ENCODE results near the gene SLC35C1. TPM values are rescaled to one million over a fixed set of nuclear protein-coding genes. Genes with fewer than 3 reads are reported as not detected.

SLC35C1 gene
- total RNA-seq, 4 donors from 2014 or later = 11.2 to 15.8 (median 14.0) TPM

GRCh38 chr11:45771193-45771565 lies 33.8 kb upstream of the SLC35C1 start:
- Histone ChIP-seq H3K27ac (peak overlapping the region in 2 of 3 donors; percentile 42 to 61), H3K4me3 (replicated peaks in 1 of 3) (peak overlapping the region; percentile 12 to 36 (median 30)), H3K9me3 (no peaks in the 10 kb centered on the region), H3K36me3 (no peaks in the 10 kb centered on the region), H3K4me1 (peaks cover 0 to 9% of the 10 kb centered on the region in 2 donors), H3K27me3 (no peaks in the 10 kb centered on the region)
- DNase-seq = peak; percentile 60 to 70
- intact Hi-C loops (cut with DNase I) = loop anchor here (10.0 kb wide), 1 partner anchor 396 kb away; no protein-coding TSS in a partner anchor
- 7 to 9% methylated on average over 18 of the region's 18 CpGs for WGBS, 2 donors
- TF ChIP-seq, protein P1, sequence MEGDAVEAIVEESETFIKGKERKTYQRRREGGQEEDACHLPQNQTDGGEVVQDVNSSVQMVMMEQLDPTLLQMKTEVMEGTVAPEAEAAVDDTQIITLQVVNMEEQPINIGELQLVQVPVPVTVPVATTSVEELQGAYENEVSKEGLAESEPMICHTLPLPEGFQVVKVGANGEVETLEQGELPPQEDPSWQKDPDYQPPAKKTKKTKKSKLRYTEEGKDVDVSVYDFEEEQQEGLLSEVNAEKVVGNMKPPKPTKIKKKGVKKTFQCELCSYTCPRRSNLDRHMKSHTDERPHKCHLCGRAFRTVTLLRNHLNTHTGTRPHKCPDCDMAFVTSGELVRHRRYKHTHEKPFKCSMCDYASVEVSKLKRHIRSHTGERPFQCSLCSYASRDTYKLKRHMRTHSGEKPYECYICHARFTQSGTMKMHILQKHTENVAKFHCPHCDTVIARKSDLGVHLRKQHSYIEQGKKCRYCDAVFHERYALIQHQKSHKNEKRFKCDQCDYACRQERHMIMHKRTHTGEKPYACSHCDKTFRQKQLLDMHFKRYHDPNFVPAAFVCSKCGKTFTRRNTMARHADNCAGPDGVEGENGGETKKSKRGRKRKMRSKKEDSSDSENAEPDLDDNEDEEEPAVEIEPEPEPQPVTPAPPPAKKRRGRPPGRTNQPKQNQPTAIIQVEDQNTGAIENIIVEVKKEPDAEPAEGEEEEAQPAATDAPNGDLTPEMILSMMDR (IDR thresholded peaks at IDR 0.05) = peak; percentile 69 to 95 (median 85)
- TF ChIP-seq POLR2A (IDR thresholded peaks at IDR 0.05) = no peak

GRCh38 chr11:45771566-45772448 lies 33.1 kb upstream of the SLC35C1 start:
- Histone ChIP-seq H3K9me3 (no peaks in the 10 kb centered on the region), H3K27ac (peak overlapping the region in 2 of 3 donors; percentile 42 to 61), H3K4me3 (replicated peaks in 1 of 3) (peak overlapping the region; percentile 30 to 43 (median 36)), H3K4me1 (peaks cover 0 to 14% of the 10 kb centered on the region in 2 donors), H3K36me3 (no peaks in the 10 kb centered on the region), H3K27me3 (no peaks in the 10 kb centered on the region)
- WGBS, 2 donors = 3 to 5% methylated on average over 31 of the region's 31 CpGs
- intact Hi-C loops (cut with DNase I) = loop anchor here (10.0 kb wide), 1 partner anchor 397 kb away; no protein-coding TSS in a partner anchor
- TF ChIP-seq POLR2A (IDR thresholded peaks at IDR 0.05) = no peak
- TF ChIP-seq, protein P1 (IDR thresholded peaks at IDR 0.05) = peak; percentile 74 to 97 (median 91)
- peak; percentile 88 to 89 for DNase-seq

DNA sequence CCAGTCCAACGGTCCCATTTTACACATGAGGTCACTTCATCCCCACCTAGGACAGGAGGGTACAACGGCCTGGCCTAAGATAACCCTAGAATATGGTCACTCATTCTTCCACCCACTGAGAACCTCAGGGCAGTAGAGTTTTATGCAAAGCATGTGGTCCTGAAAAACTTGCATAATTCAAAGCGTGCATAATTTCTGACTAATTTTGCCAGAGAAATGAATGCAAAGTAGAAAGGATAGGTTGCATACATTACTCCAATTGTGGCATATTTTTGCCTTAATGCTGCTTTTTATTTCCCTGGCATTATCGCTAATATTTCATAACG lies 32.5 kb upstream of the SLC35C1 start:
- intact Hi-C loops (cut with DNase I) = loop anchor here (10.0 kb wide), 1 partner anchor 398 kb away; no protein-coding TSS in a partner anchor
- Histone ChIP-seq H3K4me3 (replicated peaks in 1 of 3) (no peak overlapping the region), H3K4me1 (peaks cover 2 to 18% of the 10 kb centered on the region in 2 donors), H3K27me3 (no peaks in the 10 kb centered on the region), H3K9me3 (no peaks in the 10 kb centered on the region), H3K36me3 (no peaks in the 10 kb centered on the region), H3K27ac (no peak overlapping the region)
- no peak for DNase-seq
- 65 to 67% methylated on average over 5 of the region's 5 CpGs for WGBS, 2 donors
- no peak for TF ChIP-seq POLR2A (IDR thresholded peaks at IDR 0.05)
- TF ChIP-seq, protein P1 (IDR thresholded peaks at IDR 0.05) = no peak

GRCh38 chr11:45772986-45773785 lies 31.8 kb upstream of the SLC35C1 start:
- intact Hi-C loops (cut with DNase I) = loop anchor here (10.0 kb wide), 1 partner anchor 398 kb away; no protein-coding TSS in a partner anchor
- no peaks in the 10 kb centered on the region for H3K27me3 ChIP-seq
- DNase-seq = no peak
- H3K4me3 ChIP-seq (replicated peaks in 1 of 3) = no peak overlapping the region
- H3K36me3 ChIP-seq = no peaks in the 10 kb centered on the region
- no peak for TF ChIP-seq POLR2A (IDR thresholded peaks at IDR 0.05)
- TF ChIP-seq, protein P1 (IDR thresholded peaks at IDR 0.05) = no peak
- WGBS, 2 donors = 76% methylated on average over 11 of the region's 11 CpGs
- peaks cover 7 to 24% of the 10 kb centered on the region in 2 donors for H3K4me1 ChIP-seq
- H3K27ac ChIP-seq = no peak overlapping the region
- H3K9me3 ChIP-seq = no peaks in the 10 kb centered on the region
